Prostate gland (tissue), 2 donors: Measurements from ENCODE around the gene NANOS2.

Experiments
- POLR2A ChIP-seq: fragments of 450-650 bp; IDR thresholded peaks from one replicate; pipeline ENCODE4 v1.6.1; 2016; ENCODE audit warnings: antibody characterized with exemption, mild to moderate bottlenecking
- POLR2AphosphoS5 ChIP-seq: sonication (generic); formaldehyde crosslinking; IDR thresholded peaks from one replicate; pipeline ENCODE4 v1.6.1; 2017; ENCODE audit warnings: antibody characterized with exemption
- TF ChIP-seq, protein P1 (sequence below), 4 experiments: fragments of 200-600 bp in 2 of 4; fragments of 450-650 bp in 2 of 4; sonication (generic) in 2 of 4; IDR thresholded peaks; 1 replicate in 3 of 4; 2 replicates in 1 of 4; pipeline ENCODE4 v1.5.1; 2016 to 2019; ENCODE audit warnings: antibody characterized with exemption in 4 of 4, mild to moderate bottlenecking in 2 of 4, moderate library complexity in 2 of 4

DNA sequence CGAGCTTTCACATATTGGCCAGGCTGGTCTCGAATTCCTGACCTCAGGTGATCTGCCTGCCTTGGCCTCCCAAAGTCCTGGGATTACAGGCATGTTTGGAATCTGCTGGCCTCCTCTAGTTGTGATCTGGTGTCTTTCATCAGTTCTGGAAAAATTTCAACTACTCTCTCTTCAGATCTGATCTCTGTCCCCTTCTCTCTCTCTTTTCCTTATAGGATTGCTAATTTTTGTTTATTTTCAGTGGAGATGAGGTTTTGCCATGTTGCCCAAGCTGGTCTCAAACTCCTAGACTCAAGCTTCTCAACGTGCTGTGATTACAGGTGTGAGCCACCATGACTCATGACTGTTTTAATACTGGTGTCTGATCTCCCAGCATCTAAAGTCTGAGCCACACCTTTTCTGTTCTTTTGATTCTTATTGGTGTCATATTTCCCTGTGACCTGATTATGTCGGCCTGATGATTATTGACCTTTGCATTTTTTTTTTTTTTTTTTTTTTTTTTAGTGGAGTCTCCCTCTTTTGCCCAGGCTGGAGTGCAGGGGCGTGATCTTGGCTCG, 10.4 kb upstream of the NANOS2 start:
- no peak for TF ChIP-seq POLR2A
- no peak for TF ChIP-seq POLR2AphosphoS5
- TF ChIP-seq, protein P1, sequence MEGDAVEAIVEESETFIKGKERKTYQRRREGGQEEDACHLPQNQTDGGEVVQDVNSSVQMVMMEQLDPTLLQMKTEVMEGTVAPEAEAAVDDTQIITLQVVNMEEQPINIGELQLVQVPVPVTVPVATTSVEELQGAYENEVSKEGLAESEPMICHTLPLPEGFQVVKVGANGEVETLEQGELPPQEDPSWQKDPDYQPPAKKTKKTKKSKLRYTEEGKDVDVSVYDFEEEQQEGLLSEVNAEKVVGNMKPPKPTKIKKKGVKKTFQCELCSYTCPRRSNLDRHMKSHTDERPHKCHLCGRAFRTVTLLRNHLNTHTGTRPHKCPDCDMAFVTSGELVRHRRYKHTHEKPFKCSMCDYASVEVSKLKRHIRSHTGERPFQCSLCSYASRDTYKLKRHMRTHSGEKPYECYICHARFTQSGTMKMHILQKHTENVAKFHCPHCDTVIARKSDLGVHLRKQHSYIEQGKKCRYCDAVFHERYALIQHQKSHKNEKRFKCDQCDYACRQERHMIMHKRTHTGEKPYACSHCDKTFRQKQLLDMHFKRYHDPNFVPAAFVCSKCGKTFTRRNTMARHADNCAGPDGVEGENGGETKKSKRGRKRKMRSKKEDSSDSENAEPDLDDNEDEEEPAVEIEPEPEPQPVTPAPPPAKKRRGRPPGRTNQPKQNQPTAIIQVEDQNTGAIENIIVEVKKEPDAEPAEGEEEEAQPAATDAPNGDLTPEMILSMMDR (IDR thresholded peaks at IDR 0.05), result no peak
